Measurements from ENCODE around the gene SPRR4. TPM values are rescaled to one million over a fixed set of nuclear protein-coding genes. Genes with fewer than 3 reads are reported as not detected.

The SPRR4 gene
- polyA plus RNA-seq, 1 donor from 2014 or later: not detected

DNA sequence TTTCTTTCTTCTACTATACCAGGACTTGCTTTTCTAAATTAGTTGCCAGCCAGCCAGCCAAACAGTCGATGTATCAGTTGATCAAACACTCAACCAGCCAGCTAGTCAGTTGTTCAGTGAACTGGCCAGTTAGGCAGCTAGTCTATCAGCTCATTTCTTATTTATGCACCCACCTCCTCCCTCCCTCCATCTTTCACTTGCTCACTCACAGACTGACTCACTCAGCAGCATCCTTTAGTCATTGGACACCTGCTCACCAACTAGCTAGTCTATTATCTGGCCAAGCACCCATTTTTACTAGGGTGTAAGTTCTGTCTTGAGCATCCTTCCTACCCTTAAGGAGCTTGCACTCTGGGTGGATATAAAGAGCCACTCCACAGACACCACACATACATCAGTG, 5.9 kb upstream of the SPRR4 start:
- Histone ChIP-seq H3K27me3 (ENCODE audit: insufficient read depth, low read depth, low read length) (no peaks in the 10 kb centered on the region), H3K4me3 (ENCODE audit: low read length) (no peak overlapping the region), H3K36me3 (ENCODE audit: insufficient read depth, low read length) (no peaks in the 10 kb centered on the region), H3K4me2 (ENCODE audit: low read length) (no peak overlapping the region), H3K9me3 (ENCODE audit: low read length) (no peaks in the 10 kb centered on the region), H3K79me2 (replicated peaks; ENCODE audit: insufficient read depth, low read length) (no peaks in the 10 kb centered on the region), H3F3A (ENCODE audit: insufficient read depth, low read length, poor library complexity, severe bottlenecking) (no peaks in the 10 kb centered on the region), H2AFZ (ENCODE audit: low read depth, low read length) (no peak overlapping the region), H3K9me2 (ENCODE audit: insufficient read depth, low read length) (no peaks in the 10 kb centered on the region), H3K27ac (ENCODE audit: low read length) (no peak overlapping the region), H4K20me1 (ENCODE audit: insufficient read depth) (no peaks in the 10 kb centered on the region), H3K9ac (ENCODE audit: low read length) (no peak overlapping the region)
- TF ChIP-seq MXI1 (conservative IDR thresholded peaks at IDR 0.05; ENCODE audit: poor library complexity, severe bottlenecking) (no peak), EP300 (conservative IDR thresholded peaks at IDR 0.05; ENCODE audit: poor library complexity, severe bottlenecking) (no peak)
- TF ChIP-seq, protein P1, sequence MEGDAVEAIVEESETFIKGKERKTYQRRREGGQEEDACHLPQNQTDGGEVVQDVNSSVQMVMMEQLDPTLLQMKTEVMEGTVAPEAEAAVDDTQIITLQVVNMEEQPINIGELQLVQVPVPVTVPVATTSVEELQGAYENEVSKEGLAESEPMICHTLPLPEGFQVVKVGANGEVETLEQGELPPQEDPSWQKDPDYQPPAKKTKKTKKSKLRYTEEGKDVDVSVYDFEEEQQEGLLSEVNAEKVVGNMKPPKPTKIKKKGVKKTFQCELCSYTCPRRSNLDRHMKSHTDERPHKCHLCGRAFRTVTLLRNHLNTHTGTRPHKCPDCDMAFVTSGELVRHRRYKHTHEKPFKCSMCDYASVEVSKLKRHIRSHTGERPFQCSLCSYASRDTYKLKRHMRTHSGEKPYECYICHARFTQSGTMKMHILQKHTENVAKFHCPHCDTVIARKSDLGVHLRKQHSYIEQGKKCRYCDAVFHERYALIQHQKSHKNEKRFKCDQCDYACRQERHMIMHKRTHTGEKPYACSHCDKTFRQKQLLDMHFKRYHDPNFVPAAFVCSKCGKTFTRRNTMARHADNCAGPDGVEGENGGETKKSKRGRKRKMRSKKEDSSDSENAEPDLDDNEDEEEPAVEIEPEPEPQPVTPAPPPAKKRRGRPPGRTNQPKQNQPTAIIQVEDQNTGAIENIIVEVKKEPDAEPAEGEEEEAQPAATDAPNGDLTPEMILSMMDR (IDR thresholded peaks at IDR 0.05; ENCODE audit: poor library complexity, severe bottlenecking): no peak

DNA sequence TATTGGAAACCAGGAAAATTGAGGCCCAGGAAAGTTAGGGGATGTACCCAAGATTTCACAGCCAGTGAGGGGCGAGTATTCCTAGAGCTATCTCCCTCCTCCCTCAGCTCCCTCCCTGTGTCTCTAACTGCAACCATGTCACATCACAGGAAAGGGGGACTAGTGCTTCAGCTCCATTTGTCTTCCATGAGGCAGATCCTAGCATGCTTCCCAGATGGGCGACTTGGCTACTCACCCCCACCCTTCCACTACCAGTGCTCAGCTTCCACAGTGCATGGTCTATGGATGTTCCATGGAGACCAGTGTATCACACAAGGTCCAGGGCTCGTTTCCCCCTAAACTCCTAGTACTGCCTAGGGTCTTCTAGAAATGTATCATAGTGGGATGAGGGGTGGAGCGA, 4.6 kb upstream of the SPRR4 start:
- Histone ChIP-seq H3K4me3 (ENCODE audit: low read length) (no peak overlapping the region), H3K9me3 (ENCODE audit: low read length) (no peaks in the 10 kb centered on the region), H3K27me3 (ENCODE audit: insufficient read depth, low read depth, low read length) (no peaks in the 10 kb centered on the region), H3K4me2 (ENCODE audit: low read length) (no peak overlapping the region), H3F3A (ENCODE audit: insufficient read depth, low read length, poor library complexity, severe bottlenecking) (no peaks in the 10 kb centered on the region), H3K36me3 (ENCODE audit: insufficient read depth, low read length) (no peaks in the 10 kb centered on the region), H3K9me2 (ENCODE audit: insufficient read depth, low read length) (no peaks in the 10 kb centered on the region), H2AFZ (ENCODE audit: low read depth, low read length) (no peak overlapping the region), H3K79me2 (replicated peaks; ENCODE audit: insufficient read depth, low read length) (no peaks in the 10 kb centered on the region), H3K27ac (ENCODE audit: low read length) (no peak overlapping the region), H3K9ac (ENCODE audit: low read length) (no peak overlapping the region), H4K20me1 (ENCODE audit: insufficient read depth) (no peaks in the 10 kb centered on the region)
- no peak for TF ChIP-seq SMC3 (conservative IDR thresholded peaks at IDR 0.05; ENCODE audit: poor library complexity)
- no peak for TF ChIP-seq MXI1 (conservative IDR thresholded peaks at IDR 0.05; ENCODE audit: poor library complexity, severe bottlenecking)
- TF ChIP-seq EP300 (conservative IDR thresholded peaks at IDR 0.05; ENCODE audit: poor library complexity, severe bottlenecking): no peak
- TF ChIP-seq EZH2 (IDR thresholded peaks at IDR 0.05; ENCODE audit: borderline replicate concordance, insufficient read depth, low read length, poor library complexity, severe bottlenecking): no peak
- TF ChIP-seq, protein P1 (IDR thresholded peaks at IDR 0.05; ENCODE audit: poor library complexity, severe bottlenecking): no peak
- TF ChIP-seq POLR2AphosphoS5 (IDR thresholded peaks at IDR 0.05): no peak

DNA sequence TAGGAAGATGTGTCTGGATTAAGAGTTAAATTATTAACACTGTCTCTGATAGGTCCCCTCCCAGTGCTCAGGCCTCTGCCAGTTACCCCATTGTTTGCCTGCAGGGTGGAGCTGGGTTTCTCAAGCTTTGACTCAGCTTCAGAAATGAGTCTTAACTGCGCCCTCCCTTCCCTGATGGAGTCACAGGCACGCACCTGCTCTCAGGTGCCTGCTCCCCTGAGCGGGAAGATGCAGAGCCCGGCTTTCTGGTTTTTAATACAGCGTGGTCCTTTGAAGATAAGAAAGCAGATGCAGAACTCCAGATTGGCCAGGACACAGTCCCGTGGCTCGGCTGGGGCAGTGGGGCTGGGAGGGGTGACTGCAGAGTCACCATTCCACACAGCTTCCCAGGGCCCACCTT, 3.2 kb upstream of the SPRR4 start:
- no peaks in the 10 kb centered on the region for H3K9me3 ChIP-seq (ENCODE audit: low read length)
- H3K9ac ChIP-seq (ENCODE audit: low read length): no peak overlapping the region
- no peaks in the 10 kb centered on the region for H3K27me3 ChIP-seq (ENCODE audit: insufficient read depth, low read depth, low read length)
- no peak overlapping the region for H3K4me3 ChIP-seq (ENCODE audit: low read length)
- H3K27ac ChIP-seq (ENCODE audit: low read length): no peak overlapping the region
- no peaks in the 10 kb centered on the region for H3K9me2 ChIP-seq (ENCODE audit: insufficient read depth, low read length)
- no peak overlapping the region for H3K4me2 ChIP-seq (ENCODE audit: low read length)
- TF ChIP-seq TAF1 (IDR thresholded peaks at IDR 0.05; ENCODE audit: low read depth) (no peak), RAD21 (conservative IDR thresholded peaks at IDR 0.05) (no peak), MXI1 (conservative IDR thresholded peaks at IDR 0.05; ENCODE audit: poor library complexity, severe bottlenecking) (no peak), SMC3 (conservative IDR thresholded peaks at IDR 0.05; ENCODE audit: poor library complexity) (no peak), EP300 (conservative IDR thresholded peaks at IDR 0.05; ENCODE audit: poor library complexity, severe bottlenecking) (no peak), EZH2 (IDR thresholded peaks at IDR 0.05; ENCODE audit: borderline replicate concordance, insufficient read depth, low read length, poor library complexity, severe bottlenecking) (no peak), POLR2AphosphoS5 (IDR thresholded peaks at IDR 0.05) (no peak)
- TF ChIP-seq, protein P2, sequence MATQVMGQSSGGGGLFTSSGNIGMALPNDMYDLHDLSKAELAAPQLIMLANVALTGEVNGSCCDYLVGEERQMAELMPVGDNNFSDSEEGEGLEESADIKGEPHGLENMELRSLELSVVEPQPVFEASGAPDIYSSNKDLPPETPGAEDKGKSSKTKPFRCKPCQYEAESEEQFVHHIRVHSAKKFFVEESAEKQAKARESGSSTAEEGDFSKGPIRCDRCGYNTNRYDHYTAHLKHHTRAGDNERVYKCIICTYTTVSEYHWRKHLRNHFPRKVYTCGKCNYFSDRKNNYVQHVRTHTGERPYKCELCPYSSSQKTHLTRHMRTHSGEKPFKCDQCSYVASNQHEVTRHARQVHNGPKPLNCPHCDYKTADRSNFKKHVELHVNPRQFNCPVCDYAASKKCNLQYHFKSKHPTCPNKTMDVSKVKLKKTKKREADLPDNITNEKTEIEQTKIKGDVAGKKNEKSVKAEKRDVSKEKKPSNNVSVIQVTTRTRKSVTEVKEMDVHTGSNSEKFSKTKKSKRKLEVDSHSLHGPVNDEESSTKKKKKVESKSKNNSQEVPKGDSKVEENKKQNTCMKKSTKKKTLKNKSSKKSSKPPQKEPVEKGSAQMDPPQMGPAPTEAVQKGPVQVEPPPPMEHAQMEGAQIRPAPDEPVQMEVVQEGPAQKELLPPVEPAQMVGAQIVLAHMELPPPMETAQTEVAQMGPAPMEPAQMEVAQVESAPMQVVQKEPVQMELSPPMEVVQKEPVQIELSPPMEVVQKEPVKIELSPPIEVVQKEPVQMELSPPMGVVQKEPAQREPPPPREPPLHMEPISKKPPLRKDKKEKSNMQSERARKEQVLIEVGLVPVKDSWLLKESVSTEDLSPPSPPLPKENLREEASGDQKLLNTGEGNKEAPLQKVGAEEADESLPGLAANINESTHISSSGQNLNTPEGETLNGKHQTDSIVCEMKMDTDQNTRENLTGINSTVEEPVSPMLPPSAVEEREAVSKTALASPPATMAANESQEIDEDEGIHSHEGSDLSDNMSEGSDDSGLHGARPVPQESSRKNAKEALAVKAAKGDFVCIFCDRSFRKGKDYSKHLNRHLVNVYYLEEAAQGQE (IDR thresholded peaks at IDR 0.05; ENCODE audit: borderline replicate concordance): no peak
- TF ChIP-seq, protein P1 (IDR thresholded peaks at IDR 0.05; ENCODE audit: poor library complexity, severe bottlenecking): no peak
- H3F3A ChIP-seq (ENCODE audit: insufficient read depth, low read length, poor library complexity, severe bottlenecking): no peaks in the 10 kb centered on the region
- H2AFZ ChIP-seq (ENCODE audit: low read depth, low read length): no peak overlapping the region
- H3K36me3 ChIP-seq (ENCODE audit: insufficient read depth, low read length): no peaks in the 10 kb centered on the region
- no peaks in the 10 kb centered on the region for H4K20me1 ChIP-seq (ENCODE audit: insufficient read depth)
- H3K79me2 ChIP-seq (replicated peaks; ENCODE audit: insufficient read depth, low read length): no peaks in the 10 kb centered on the region
